Measurements from ENCODE around the gene KRT82.
"Not testable (repeated sequence)": the region's sequence is repeated elsewhere in the genome, so short reads cannot be mapped to it uniquely, and the experiment has no call there.

KRT82 gene

DNA sequence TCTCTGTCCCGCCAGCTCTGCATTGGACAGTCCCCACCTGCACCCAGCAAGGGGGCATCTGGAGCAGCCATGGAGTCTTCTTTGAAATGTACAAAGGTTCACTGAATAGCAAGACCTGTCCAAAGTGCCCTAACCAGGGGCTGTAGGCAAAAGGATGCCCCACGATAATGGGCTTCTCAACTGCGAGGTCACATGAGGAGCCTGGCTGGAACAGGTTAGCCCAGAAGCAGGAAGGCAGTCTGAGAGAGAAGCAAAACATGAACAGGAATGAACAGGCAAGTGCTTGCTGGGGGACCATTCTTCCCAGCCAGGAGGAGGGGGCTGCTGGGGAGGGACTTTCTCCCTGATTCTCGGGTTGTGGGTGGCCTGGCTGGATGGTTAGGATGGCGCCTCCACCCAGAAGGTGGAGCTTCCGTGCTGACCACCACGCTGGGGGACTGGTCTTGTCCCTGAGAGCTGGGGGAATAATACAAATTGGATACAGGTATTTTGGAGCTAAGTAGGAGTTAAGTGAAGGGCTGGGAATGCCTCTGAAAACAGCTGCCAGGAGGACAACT, 46.0 kb downstream of the KRT82 start:
- DNase-seq (ENCODE audit: low read depth in 2 of 2): no peak

DNA sequence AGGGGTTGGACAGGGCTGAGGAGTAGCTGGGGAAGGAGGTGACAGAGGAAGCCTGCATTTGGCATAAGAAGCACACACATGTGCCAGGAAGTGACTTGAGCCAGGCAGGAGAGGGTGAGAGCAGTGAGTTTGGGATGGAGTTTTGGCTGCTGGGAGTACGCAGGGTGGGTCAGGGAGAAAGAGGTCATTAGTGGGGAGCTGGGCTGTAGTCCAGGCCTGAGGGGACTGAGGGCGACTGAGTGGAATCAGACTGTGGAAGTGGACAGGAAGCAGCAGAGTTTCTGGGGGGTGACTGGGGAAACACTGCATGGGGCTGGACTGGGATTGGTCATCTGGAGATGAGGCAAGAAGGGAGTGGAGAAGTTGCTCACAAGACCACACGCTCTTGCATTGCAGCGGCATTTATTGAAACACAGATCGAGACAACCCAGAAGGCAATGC, 46.5 kb downstream of the KRT82 start:
- DNase-seq (ENCODE audit: low read depth in 2 of 2): no peak

DNA sequence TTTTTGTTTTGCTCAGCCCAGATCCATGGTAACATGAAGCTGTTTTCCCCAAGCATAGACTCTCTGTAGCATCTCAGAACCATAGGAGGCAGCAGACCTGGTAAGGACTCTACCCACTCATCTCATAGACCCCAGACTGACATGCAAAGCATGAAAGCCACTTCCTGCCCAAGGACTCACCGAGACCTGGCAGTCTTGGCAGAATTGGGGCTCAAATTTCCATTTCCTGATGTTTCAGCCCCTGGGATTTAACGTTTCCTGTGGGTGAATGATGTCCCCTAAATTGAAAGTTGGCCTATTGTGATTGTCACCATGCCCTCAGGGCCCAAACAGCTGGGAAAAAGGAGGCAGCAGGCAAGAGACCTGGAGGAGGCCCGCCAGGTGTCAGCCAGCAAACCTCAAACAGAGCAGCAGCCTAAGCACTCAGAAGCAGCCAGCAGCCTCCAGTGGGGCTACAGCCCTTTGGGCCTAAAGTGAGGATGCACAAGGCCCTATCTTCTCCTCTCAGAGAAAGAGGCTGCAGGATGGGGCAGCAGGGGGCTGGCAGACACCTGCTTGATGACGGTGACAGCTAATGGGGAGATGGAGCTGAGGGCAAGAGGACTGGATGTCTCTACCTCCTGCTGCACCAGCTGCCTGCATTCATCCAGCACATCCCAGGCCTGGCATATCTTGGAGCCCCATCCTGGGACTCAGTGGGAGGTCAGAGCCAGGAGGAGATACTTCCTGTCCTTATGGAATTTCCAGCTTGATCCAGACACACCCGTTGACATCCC, 47.4 kb downstream of the KRT82 start:
- DNase-seq (ENCODE audit: low read depth in 2 of 2): no peak

DNA sequence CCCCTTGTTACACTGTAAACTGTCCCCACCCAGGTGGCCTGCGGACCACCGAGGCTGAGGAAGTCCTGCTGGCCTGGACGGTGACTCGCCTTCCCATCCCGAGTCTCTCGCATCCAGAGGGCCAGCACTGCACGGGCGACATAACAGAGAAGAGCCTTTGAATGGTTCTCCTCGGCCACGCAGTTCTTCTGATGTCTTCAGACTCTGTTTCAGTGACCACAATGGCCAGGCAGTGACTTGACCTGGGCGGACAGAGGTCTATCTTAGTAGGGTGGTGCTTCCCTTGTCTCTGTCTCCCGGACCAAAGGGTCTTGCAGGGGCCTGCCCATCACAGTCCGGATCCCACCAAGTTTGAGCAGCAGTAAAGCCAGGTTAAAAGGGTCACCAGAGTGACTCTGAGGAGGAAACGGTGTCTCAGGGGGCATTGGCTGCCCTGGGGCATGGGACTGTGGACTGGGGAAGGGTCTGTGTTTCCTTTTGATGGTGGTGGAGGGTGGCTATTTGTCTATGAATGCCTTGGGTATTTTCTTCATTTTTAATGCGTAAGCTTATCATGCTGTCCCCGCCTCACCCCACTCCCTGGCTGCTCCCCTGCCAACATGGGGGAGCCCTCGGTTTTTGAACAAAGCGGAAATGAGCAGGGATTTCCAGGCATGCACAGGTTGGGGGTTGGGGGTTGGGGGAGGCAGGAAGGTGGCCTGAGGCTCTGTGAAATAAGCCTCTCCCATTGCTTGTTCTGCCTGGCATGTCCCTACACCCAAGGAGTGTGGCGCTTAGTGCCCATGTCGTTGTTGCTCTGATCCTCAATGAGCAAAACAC, 49.2 kb downstream of the KRT82 start:
- no peak for DNase-seq (ENCODE audit: low read depth in 2 of 2)

DNA sequence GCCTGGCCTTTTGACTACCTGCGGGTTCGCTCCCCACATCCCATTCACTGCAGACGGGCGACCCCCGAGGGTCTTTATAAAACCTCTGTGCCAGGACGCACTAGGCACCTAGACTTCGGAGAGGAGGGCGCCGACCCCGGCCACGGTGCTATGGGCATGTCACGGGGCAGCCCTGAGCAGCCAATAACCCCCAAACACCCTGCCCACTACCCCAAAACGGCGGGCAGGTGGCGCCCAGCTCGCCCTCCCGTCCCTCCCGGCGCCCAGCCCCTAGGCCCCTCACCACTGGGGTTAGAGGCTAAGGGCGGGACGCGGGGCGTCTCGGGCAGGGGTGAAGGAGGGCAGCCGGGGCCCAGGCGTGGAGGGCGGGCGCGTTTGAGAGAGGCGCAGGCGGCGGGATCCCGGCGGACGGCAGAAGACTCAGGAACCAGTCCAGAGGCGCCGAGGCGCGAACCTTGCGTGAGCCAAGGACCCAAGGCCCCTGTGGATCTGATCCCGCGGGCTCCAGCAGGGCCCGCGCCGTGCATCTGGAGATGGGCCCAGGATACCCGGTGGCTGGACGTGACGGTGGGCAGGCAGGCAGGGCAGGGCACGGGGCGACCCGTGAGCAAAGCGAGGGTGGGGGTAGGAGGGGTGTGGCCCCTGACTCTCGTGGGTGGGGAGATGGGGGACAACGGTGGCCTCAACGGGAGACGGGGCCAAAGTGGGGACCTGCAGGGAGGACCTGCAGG, 49.9 kb downstream of the KRT82 start:
- no peak for DNase-seq (ENCODE audit: low read depth in 2 of 2)

DNA sequence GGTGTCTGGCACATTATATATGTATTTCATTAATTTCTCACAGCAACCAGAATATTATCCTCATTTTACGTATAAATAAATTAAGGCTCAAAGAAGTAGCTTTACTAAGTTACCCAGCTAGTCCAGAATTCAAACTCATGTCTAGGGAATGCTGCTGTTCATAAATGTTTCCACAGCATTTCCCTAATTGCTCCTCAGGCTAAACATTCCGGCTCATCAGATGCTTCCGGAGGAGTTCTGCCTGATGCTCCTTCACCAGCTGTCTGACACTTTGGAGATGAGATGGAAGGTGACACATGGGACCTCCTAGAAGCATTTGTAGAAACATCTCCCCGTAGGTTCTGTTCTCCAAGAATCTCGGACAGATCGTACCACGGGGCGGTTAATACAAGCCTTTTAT, 51.0 kb downstream of the KRT82 start:
- no peak for DNase-seq (ENCODE audit: low read depth in 2 of 2)

DNA sequence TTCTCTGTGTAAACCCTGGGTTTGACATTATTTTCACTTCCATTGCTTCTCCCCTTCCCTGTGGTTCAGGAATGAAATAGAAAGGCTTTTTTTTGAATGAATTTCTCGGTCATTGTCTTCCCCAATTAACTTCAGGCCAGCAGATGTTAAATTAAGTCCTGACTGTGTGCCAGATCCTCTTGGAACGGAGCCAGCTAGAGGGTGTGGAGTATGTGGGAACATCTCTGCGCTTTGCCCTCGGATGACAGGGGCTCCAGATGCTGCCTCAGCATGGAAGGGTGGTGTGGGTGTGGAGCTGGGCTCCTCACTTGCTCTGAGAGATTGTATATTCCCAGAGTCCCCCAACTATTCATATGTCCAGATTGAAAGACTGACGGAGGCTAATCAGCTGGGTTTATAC, 51.9 kb downstream of the KRT82 start:
- DNase-seq (ENCODE audit: low read depth in 2 of 2): no peak

DNA sequence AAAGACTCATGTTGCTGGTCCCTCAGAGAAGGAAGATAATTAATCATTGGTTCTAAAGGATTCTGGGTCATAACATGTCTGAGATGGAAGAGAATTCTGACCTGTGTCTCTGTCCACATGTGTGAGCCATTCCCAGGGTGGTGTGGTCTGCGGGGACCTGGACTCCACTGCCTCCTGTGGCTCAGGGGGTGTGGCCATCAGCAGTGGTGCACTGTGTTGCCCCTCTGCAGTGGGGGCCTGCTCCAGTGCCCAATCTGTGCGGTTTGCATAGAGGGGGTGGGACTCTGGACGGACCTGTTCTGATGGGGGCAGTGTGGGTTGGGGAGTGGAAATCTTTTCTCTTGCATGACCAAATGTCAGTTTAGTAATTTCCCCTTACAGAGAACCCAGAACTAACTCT, 52.4 kb downstream of the KRT82 start:
- no peak for DNase-seq (ENCODE audit: low read depth in 2 of 2)

DNA sequence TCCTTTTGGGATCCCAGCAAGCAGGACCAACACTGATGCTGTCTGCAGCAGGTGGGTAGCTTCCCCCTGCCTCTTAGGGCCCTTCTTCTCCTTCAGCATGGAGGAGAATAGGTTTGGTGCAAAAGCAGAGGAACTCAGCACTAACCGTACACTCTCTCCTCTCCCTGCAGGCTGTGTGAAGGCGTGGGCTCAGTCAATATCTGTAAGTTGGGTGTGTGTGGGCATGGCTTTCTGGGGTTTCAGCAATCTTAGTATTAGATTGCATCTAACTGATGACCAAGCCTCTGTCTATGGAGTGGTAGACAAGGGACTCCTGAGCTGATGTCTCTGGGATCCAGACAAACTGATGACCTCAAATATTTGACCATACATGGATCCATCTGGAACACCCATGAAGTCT, 53.2 kb downstream of the KRT82 start:
- no peak for DNase-seq (ENCODE audit: low read depth in 2 of 2)

DNA sequence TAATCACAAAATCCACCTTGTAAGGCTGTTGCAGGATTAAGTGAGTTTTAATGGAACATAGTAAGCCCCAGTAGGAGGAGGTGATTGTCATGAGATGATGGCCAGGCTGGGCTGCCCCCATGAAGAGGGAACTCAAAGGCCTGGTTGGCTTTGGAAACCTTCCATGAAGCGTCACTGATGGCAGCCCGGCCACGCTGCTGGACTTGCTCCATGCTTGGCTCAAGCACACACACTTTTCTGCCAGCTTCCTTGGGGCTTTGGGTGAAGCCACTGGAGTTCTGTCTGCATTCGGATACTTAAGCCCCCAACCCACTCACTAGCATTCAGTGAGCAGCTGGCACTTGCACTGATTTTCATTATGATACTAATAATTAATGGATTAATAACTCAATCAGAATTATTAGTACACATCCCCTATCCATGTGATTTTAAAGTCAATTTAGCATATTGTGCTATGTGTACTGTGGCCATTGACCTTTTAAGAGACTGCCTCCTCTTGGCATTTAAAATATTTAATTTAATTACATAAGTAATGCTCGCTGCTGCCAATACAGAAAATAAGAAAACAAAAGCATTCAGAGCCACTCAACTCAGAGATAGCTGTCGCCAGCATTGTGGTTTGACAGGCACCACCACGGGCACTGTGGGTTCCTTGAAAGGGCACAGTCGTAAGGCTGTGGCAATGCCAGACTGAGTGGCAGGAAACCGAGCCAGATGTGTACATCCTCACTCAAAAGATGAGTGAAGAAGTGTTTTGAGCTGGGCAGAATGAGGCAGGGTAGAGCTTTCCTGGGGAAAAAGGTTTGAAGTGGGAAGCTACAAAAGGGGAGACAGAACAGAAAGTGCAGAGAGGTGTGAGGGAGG, 54.7 kb downstream of the KRT82 start:
- DNase-seq (ENCODE audit: low read depth in 2 of 2): peak in 1 of 2 donors; percentile 14

DNA sequence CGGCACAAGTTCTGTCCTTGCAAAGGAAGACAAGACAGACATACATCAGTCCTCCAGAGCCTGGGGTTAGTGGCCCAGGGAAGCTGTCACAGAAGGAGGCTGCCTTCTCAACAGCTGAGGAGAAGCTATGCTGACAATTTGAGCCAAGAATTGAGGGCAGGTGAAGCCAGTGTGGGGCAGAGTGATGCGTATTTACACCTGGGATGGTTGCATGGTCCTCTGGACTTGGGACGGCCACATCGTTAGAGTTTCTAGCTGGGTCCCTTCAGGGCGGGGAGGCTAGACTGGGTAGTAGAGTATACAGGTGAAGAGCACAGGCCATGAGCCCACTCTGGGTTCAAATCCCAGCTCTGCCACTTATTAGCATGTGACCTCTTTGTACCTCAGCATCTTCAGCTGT, 55.3 kb downstream of the KRT82 start:
- no peak for DNase-seq (ENCODE audit: low read depth in 2 of 2)

DNA sequence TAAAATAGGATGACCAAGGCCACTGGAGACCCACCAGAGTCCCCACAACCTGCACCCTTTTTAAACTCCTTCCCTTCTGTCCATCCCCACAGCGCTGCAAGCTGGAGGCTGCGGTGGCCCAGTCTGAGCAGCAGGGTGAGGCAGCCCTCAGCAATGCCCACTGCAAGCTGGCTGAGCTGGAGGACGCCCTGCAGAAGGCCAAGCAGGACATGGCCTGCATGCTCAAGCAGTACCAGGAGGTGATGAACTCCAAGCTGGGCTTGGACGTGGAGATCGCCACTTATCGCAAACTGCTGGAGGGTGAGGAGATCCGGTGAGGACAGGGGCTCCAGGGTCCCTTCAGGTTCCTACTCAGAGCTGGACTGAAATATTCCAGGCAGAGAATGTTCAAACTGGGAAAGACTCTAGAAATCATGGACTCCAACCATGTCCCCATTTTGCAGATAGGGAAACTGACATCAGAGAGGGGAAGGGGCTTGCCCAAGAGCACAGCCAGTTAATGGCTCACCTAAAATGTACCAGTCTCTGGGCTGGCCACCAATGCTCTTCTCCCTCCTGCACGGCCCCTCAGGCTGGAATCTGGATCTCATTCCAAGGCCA, 56.0 kb downstream of the KRT82 start:
- no peak for DNase-seq (ENCODE audit: low read depth in 2 of 2)

DNA sequence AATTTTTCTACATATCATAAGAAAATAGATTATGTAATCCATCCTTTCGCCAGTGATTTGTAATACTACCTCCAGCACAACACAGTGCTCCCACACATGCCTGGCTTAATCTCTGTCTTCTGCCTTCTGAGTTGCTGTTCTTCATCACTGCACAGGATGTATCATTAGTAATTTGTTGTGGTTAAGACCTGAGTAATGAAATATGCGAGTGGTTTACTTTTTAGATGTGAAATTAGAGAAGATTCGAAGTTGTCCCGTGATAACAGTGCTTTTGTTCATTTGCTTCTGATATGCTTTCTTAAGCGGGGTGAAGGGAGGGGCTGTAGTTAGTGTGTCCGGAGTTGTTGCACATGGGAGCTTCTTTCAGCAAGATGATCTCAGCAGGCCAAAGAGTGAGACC, 56.9 kb downstream of the KRT82 start:
- no peak for DNase-seq (ENCODE audit: low read depth in 2 of 2)

DNA sequence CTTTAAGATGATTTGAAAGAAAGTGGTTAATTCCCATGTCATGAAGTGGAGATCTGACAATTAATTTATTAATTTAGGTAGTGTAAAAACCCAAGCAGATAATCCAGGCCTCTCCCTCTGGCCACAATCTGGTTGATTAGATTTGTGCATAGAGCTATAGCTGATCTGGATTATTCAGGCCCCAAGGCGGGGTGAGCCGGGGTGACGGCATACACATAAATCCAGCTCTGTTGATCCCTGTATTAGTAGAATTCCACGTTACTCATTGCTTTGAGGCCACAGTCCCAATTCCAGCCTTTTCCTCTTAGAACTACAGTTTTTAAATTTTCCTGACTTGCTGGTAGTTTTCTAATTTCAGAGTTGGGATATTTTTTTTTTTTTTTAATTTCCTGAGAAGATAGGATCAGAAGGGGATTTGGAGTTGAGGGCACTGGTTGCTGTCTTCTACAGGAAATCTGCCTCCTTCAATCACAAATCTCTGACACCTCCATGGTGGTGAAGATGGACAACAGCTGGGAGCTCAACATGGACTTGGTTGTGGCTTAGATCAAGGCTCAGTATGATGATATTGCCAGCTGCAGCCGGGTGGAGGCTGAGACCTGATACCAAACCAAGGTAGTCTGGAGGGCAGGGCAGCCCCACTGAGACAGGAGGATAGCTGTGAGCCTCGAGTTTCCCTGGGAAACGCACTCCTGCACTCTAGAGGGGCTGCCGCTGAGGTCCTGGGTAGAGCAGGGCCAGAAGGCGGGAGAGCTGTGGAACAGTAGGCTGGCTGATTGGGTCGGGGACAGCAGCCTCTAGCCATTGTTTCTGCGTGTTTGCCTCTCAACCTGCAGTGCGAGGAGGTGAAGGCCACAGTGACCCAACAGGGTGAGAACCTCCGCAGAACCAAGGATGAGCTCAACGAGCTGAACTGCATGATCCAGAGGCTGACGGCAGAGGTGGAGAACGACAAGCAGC, 58.3 kb downstream of the KRT82 start:
- no peak for DNase-seq (ENCODE audit: low read depth in 2 of 2)

DNA sequence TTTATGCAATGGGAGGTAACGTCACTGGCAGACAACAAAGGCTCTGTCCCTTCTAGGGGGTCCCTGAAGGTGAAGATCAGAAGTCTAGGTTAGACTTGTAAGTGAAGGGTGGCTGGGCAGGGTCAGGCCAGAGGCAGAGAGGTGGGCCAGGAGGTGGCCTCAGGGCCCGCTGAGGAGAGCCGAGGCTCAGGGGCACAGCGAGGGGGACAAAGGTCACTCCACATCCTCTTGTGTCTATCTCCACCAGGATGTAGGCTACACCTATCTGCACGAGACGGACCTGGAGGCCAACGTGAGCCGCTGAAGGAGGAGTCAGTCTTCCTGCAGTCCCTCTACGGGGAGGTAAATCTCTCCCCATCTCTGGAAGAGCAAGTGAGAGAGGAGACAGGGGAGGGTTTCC, 59.1 kb downstream of the KRT82 start:
- DNase-seq (ENCODE audit: low read depth in 2 of 2): no peak

DNA sequence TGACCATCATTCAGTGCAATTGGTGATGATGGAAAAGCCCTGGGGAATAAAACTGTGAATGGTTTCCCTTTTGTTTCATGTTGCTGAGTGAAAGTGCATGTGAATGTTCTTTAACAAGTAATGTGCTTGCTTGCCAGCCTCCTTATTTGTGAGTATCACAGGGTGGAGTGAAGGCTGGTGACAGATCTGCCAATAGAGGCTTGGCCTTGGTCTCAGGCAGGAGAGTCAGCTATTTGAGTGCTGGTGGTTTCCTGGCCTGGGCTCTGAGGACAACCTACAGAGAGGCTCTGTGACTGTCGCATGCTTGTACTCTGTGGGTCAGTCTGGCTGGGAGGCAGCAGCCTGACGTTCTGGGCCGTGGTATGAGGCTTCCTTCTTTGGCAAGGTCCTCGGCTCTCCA, 59.5 kb downstream of the KRT82 start:
- no peak for DNase-seq (ENCODE audit: low read depth in 2 of 2)

DNA sequence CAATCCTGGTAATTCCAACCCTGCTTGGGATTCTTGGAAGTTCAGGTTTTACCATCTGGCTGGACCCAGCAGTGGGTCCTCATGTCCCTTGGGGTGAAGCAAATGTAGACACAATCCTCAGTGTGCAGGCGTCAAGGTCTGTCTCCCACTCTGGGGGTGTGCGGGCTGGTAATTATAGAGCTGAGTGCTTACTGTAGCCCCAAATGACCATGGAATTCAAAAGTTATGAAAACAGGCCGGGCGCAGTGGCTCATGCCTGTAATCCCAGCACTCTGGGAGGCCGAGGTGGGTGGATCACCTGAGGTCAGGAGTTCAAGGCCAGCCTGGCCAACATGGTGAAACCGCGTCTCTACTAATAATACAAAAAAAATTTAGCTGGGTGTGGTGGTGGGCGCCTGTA, 61.1 kb downstream of the KRT82 start:
- not testable (repeated sequence) for DNase-seq (ENCODE audit: low read depth in 2 of 2)

DNA sequence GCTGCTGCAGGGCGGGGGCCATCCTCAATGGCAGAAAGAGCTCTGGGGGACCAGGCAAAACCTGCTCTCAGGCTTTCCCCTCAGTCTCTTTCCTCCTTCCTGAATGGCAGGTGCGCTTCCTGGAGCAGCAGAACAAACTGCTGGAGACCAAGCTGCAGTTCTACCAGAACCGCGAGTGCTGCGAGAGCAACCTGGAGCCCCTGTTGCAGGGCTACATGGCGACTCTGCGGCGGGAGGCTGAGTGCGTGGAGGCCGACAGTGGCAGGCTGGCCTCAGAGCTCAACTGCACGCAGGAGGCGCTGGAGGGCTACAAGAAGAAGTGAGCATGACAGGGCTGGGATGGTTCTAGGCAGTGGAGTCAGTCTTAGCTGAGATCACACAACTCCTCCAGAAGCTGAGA, 62.0 kb downstream of the KRT82 start:
- no peak for DNase-seq (ENCODE audit: low read depth in 2 of 2)
